Stimulated activated naive CD8-positive, alpha-beta T cell treated with anti-CD3 and anti-CD28 coated beads, Interleukin-15, amount 100 ng/mL, for 72 hours (primary cell): ENCODE results near the gene ZNF423.

ENCODE experiments used
- ATAC-seq: fragments of 150-1000 bp; cut with Tn5 transposase; 2 replicates; pipeline ENCODE4 v1.10.0; 2021; ENCODE audit warnings: mild to moderate bottlenecking, moderate library complexity
- DNase-seq, 2 donors: peaks; one replicate each; pipeline ENCODE4 v3.0.0; 2021 to 2022
- H3K27ac Mint-ChIP-seq, 2 donors: one replicate each; pipeline ENCODE4 v1.8.0; 2022; ENCODE audit warnings: mild to moderate bottlenecking in 2 of 2, mixed read lengths in 2 of 2, moderate library complexity in 2 of 2
- H3K27me3 Mint-ChIP-seq: one replicate; pipeline ENCODE4 v1.8.0; 2022; ENCODE audit warnings: mixed read lengths
- H3K4me1 Mint-ChIP-seq: one replicate; pipeline ENCODE4 v1.8.0; 2022; ENCODE audit warnings: mild to moderate bottlenecking, mixed read lengths
- H3K4me3 Mint-ChIP-seq, 2 donors: one replicate each; pipeline ENCODE4 v1.8.0; 2022; ENCODE audit warnings: mild to moderate bottlenecking in 2 of 2, mixed read lengths in 2 of 2, moderate library complexity in 1 of 2
- H3K9me3 Mint-ChIP-seq, 2 donors: one replicate each; pipeline ENCODE4 v1.8.0; 2022; ENCODE audit warnings: mixed read lengths in 2 of 2

ZNF423 gene

GRCh38 chr16:49649013-49649765, 206.7 kb downstream of the ZNF423 start:
- Mint-ChIP-seq H3K4me1 (no peaks in the 10 kb centered on the region), H3K27me3 (peaks cover 8% of the 10 kb centered on the region), H3K9me3 (peaks cover 20 to 47% of the 10 kb centered on the region in 2 donors), H3K27ac (no peak overlapping the region), H3K4me3 (no peak overlapping the region)
- ATAC-seq = no peak
- no peak for DNase-seq

DNA sequence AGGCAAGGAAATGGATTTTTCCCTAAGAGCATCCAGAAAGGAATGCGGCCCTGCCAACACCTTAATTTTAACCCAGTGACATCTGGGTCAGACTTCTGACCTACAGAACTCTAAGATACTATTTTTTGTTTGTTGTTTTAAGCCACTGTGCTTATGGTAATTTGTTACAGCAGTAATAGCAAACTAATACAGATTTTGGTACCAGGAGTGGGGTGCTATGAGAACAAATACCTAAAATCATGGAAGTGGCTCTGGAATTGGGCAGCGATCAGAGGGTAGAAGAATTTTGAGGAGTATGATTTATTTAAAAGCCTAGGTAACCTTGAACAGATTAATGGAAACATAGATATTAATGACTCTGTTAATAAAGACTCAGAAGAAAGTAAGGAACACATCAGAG, 208.2 kb downstream of the ZNF423 start:
- H3K4me3 Mint-ChIP-seq = no peak overlapping the region
- H3K9me3 Mint-ChIP-seq = peaks cover 20 to 47% of the 10 kb centered on the region in 2 donors
- ATAC-seq (no peak), DNase-seq (no peak)
- H3K27ac Mint-ChIP-seq = no peak overlapping the region
- no peaks in the 10 kb centered on the region for H3K27me3 Mint-ChIP-seq
- no peaks in the 10 kb centered on the region for H3K4me1 Mint-ChIP-seq

DNA sequence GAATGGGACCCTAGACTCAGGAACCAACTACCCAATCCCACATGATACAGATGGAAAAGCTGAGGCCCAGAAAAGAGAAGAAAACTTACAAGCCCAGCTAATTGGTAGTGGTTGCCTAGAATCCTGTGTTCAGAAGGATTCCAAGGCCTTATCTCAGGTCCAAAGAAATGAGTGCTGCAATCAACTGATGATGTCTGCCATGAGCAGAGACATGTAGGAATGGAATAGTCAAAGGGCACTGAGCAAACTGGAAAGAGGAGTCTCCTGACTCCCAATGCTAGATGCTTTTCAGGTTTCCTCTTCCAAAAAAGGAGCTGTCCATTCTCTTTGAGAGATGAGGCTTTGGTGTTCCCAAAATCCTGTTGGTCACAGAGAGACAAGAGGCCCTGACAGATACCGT, 210.6 kb downstream of the ZNF423 start:
- ATAC-seq = no peak

GRCh38 chr16:49644145-49644463, 211.8 kb downstream of the ZNF423 start:
- DNase-seq (no peak), ATAC-seq (no peak)
- no peak overlapping the region for H3K4me3 Mint-ChIP-seq
- no peaks in the 10 kb centered on the region for H3K4me1 Mint-ChIP-seq
- H3K9me3 Mint-ChIP-seq = peaks cover 20 to 40% of the 10 kb centered on the region in 2 donors
- H3K27me3 Mint-ChIP-seq = peaks cover 8% of the 10 kb centered on the region
- H3K27ac Mint-ChIP-seq = no peak overlapping the region

More for the DNA sequence above, 210.6 kb downstream of the ZNF423 start:
- Mint-ChIP-seq H3K4me1 (no peaks in the 10 kb centered on the region), H3K27ac (no peak overlapping the region), H3K27me3 (peaks cover 8% of the 10 kb centered on the region), H3K9me3 (peaks cover 20 to 47% of the 10 kb centered on the region in 2 donors), H3K4me3 (no peak overlapping the region)
- no peak for DNase-seq

GRCh38 chr16:49643429-49644144, 212.3 kb downstream of the ZNF423 start:
- H3K4me1 Mint-ChIP-seq = no peaks in the 10 kb centered on the region
- H3K4me3 Mint-ChIP-seq = no peak overlapping the region
- no peak for DNase-seq
- no peak for ATAC-seq
- no peak overlapping the region for H3K27ac Mint-ChIP-seq
- H3K27me3 Mint-ChIP-seq = peaks cover 8% of the 10 kb centered on the region
- H3K9me3 Mint-ChIP-seq = peaks cover 16 to 35% of the 10 kb centered on the region in 2 donors

- Mint-ChIP-seq H3K4me3 (no peak overlapping the region), H3K4me1 (no peaks in the 10 kb centered on the region), H3K9me3 (peaks cover 0 to 14% of the 10 kb centered on the region in 2 donors), H3K27me3 (peaks cover 8% of the 10 kb centered on the region), H3K27ac (no peak overlapping the region)
- ATAC-seq (no peak), DNase-seq (no peak)
Measured at GRCh38 chr16:49641250-49641649, 214.7 kb downstream of the ZNF423 start.

DNA sequence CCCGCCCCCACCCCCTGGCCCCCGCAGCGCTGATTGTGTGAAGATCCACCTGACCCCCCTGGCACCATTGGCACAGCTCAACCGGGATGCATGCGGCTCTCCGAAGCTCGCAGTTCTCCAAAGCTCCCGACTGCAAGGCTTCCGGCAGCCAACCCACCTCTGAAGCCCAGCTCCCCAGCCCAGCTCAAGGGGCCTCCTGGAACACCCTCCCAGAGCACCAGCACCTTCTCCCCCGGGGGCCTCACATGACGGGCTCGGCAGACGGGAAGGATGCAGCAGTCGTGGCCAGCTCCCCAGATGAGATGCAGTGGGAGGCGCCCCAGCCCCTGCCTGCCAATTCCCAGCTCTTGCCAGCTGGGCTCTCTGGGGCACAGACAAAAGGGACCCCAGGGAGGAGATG, 215.3 kb downstream of the ZNF423 start:
- Mint-ChIP-seq H3K9me3 (peaks cover 0 to 8% of the 10 kb centered on the region in 2 donors), H3K27me3 (peaks cover 8% of the 10 kb centered on the region), H3K4me1 (no peaks in the 10 kb centered on the region), H3K4me3 (no peak overlapping the region), H3K27ac (no peak overlapping the region)
- ATAC-seq (no peak), DNase-seq (no peak)

DNA sequence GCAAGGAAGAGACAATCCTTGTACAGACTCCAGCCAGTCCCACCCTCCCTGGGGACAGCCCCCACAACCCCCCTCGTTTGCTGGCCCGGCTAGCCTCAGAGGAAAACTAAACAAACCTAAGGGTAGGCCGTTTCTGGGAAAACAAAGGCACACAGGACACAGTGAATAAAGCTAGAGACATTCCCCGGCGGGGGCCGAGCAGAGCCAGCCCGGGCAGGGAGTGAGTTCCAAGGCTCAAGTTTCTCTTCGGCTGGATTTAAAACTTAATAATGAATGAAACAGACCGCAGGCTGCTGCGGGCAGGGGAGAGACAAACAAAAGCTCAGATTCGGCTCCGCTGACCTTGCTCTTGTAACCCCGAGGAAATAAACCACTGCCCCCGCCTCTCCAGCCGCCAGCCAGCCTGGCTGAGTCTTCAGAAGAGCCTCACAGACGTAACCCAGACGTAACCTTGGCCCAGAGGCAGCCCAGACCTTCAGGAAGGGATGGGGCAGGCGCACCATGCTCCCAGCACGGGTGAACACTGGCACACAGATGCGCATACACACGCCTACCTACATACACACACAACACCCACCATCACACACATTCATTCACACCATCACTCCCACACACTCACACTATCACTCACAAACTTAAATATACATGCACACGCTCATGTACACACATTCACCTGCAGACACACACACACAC, 216.0 kb downstream of the ZNF423 start:
- no peaks in the 10 kb centered on the region for H3K4me1 Mint-ChIP-seq
- no peak for DNase-seq
- H3K27me3 Mint-ChIP-seq = peaks cover 8% of the 10 kb centered on the region
- peaks cover 0 to under 1% of the 10 kb centered on the region in 2 donors for H3K9me3 Mint-ChIP-seq
- H3K27ac Mint-ChIP-seq = no peak overlapping the region
- no peak for ATAC-seq
- no peak overlapping the region for H3K4me3 Mint-ChIP-seq

GRCh38 chr16:49638673-49639610, 217.0 kb downstream of the ZNF423 start:
- ATAC-seq (no peak), DNase-seq (no peak)
- no peaks in the 10 kb centered on the region for H3K4me1 Mint-ChIP-seq
- H3K27me3 Mint-ChIP-seq = peaks cover 8% of the 10 kb centered on the region
- no peaks in the 10 kb centered on the region for H3K9me3 Mint-ChIP-seq
- no peak overlapping the region for H3K4me3 Mint-ChIP-seq
- H3K27ac Mint-ChIP-seq = no peak overlapping the region

DNA sequence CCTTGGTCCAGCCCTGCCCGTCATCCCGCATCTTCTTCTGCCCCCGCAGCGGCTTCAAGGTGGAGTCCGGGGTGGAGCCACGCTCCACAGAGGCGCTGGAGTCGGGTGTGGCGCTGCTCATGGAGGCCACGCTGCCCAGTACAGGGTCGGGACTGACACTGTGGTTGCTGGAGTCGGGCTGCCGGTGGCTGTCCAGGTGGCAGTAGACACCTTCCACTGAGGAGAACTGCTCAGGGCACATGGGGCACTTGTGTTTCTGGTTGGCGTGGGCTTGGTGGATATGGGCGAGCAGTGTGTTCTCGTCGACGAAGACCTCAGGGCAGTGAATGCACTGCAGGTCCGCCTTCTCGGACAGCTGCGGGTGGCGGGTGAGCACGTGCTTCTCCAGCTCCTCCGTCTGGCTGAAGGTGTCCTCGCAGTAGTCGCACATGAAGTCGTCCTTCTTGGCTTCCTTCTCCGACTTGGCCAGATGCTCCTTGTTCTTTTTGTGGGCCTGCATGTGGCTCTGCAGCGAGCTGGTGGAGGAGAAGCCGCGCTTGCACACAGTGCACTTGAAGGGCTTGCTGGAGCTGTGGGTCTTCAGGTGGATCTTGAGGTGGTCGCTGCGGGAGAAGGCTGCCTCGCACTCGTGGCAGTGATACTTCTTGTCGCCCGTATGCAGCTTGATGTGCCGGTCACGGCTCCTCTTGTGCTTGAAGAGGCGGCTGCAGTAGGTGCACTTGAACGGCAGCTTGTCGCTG, 217.8 kb downstream of the ZNF423 start:
- ATAC-seq (no peak), DNase-seq (no peak)
- Mint-ChIP-seq H3K9me3 (no peaks in the 10 kb centered on the region), H3K4me1 (no peaks in the 10 kb centered on the region), H3K27me3 (peaks cover 8% of the 10 kb centered on the region), H3K4me3 (no peak overlapping the region), H3K27ac (no peak overlapping the region)

GRCh38 chr16:49637511-49637910, 218.4 kb downstream of the ZNF423 start:
- no peak for DNase-seq
- H3K4me3 Mint-ChIP-seq = no peak overlapping the region
- H3K27ac Mint-ChIP-seq = no peak overlapping the region
- no peaks in the 10 kb centered on the region for H3K9me3 Mint-ChIP-seq
- no peaks in the 10 kb centered on the region for H3K4me1 Mint-ChIP-seq
- peaks cover 8% of the 10 kb centered on the region for H3K27me3 Mint-ChIP-seq
- no peak for ATAC-seq

GRCh38 chr16:49636608-49637007, 219.3 kb downstream of the ZNF423 start:
- Mint-ChIP-seq H3K27ac (no peak overlapping the region), H3K9me3 (no peaks in the 10 kb centered on the region), H3K4me3 (no peak overlapping the region), H3K4me1 (no peaks in the 10 kb centered on the region), H3K27me3 (peaks cover 8% of the 10 kb centered on the region)
- no peak for DNase-seq
- ATAC-seq = no peak

GRCh38 chr16:49635591-49636581, 220.0 kb downstream of the ZNF423 start:
- H3K27ac Mint-ChIP-seq = no peak overlapping the region
- H3K4me3 Mint-ChIP-seq = no peak overlapping the region
- peaks cover 5% of the 10 kb centered on the region for H3K27me3 Mint-ChIP-seq
- H3K4me1 Mint-ChIP-seq = no peaks in the 10 kb centered on the region
- H3K9me3 Mint-ChIP-seq = no peaks in the 10 kb centered on the region
- ATAC-seq (no peak), DNase-seq (no peak)

DNA sequence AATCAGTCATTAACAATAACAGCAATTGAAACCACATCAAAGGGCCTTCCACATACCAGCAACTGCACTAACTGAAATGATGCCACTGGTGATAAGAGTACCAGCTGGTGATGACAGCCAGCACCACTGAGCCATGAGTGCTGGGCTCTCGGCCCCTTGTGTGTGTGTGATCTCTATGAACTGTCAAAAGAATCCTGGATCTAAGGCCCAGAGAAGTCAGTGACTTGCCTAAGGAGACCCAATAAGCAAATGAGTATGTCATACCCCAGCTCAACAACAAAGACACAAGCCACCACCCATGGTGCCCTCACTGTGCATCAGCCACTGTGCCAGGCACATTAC, 220.9 kb downstream of the ZNF423 start:
- no peak for ATAC-seq
- H3K9me3 Mint-ChIP-seq = no peaks in the 10 kb centered on the region

More for the DNA sequence above, 220.9 kb downstream of the ZNF423 start:
- Mint-ChIP-seq H3K27me3 (no peaks in the 10 kb centered on the region), H3K4me1 (no peaks in the 10 kb centered on the region), H3K4me3 (no peak overlapping the region), H3K27ac (no peak overlapping the region)
- DNase-seq = no peak
